ENCODE data around the gene BMPER.

DNA sequence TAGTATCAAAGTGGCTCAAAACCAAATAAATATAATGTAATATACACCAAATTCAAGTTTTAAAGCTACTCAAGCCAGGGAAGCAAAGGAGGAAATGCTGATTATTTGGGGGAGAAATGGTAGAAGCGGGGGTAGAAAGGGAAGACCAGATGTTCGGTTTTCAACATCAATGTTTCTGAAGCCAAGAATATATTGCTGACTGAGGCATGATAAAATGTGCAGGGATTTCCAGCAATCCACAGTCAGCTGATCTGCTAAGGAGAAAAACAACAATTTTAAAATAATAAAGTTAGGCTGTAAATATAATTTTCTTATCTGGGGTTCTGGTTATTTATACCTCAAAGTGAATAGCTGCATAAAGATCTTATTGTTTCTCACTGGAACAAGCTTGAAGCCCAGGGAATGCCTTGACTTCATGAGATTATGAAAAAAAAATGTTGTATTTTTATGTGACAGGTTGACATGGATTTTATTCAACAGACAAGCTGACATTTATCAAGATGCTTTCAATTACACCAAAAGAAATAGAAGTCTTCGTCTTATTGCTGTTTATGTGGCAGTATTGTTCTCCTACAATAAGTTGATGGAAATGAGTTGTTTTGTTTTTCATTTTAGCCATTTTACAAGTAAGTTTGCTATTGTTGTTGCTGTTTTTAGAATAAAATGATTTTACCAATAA, 28.6 kb upstream of the BMPER start:
- TF ChIP-seq EZH2 (IDR thresholded peaks at IDR 0.05; ENCODE audit: insufficient read depth, poor library complexity, severe bottlenecking) (no peak), EZH2phosphoT487 (IDR thresholded peaks at IDR 0.05; ENCODE audit: insufficient read depth, low read depth) (no peak)
